ENCODE data around the gene PLD1. TPM values are rescaled to one million over a fixed set of nuclear protein-coding genes. Genes with fewer than 3 reads are reported as not detected.
A peak's percentile ranks its signal among the peaks of the same experiment; 100 is the strongest.

PLD1 gene
- total RNA-seq, 6 donors from 2014 or later: 11.2 to 47.1 (median 15.6) TPM

DNA sequence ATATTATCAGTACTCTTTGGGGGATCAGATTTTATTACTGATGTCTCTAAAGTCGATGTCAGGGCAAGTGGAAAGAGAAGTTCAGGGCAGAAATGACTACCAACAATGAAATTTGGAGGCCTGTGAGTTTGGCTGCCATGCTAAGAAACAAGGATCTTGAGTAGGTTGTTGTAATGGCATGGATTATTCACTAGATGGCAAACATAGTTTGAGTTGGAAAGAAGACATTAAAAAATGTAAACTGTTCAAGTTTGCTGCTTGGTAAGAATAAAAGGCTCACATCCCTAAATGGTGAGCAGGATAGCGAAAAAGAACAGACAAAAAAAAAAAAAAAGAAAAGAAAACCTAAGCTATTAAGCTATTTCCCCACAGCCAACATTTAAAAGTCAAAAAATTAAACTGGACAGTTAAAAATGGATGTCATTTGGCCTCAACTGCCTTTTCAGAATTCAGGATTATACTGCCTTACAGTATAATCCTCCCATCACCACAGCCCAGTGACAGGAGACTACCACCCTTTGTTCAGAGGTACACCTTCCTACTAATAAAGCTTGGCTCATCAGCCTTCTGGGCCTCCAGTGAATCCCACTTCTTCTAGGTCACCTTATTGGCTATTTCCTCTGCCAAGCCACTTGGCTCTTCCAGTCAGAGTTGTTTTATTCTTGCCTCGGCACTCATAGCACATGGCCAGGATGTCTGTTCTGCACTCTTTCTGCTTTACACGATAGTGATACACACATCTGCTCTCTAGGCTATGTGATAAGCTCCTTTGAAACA, 163.7 kb downstream of the PLD1 start:
- no peak overlapping the region for H3K27ac ChIP-seq
- no peak overlapping the region for H3K4me3 ChIP-seq
- WGBS, 2 donors: 43 to 46% methylated on average over 4 of the region's 4 CpGs

DNA sequence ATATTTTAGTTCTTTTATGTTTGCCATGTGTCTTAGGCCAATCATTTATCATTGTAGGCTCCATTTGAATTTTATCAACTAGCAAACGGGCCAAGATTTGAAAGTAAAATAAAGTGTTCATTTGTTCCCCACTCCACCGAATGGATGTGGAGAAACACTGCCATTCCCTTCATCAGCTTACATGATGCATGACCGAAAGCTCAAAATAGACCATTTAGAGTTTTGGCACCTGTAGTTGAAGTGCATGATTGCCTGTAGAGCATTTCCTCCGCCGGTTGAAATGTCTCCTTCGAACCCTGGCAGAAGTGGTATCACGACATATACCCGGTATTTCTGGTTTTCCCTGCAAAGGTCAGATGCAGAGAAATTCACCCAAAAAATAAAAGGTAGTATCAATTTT, 165.6 kb downstream of the PLD1 start:
- H3K27ac ChIP-seq: no peak overlapping the region
- 92 to 93% methylated on average over 8 of the region's 8 CpGs for WGBS, 2 donors

More for the DNA sequence above, 163.7 kb downstream of the PLD1 start:
- TF ChIP-seq POLR2AphosphoS5 (IDR thresholded peaks at IDR 0.05) (no peak), POLR2A (IDR thresholded peaks at IDR 0.05) (no peak), EP300 (IDR thresholded peaks at IDR 0.05) (no peak)
- TF ChIP-seq, protein P1, sequence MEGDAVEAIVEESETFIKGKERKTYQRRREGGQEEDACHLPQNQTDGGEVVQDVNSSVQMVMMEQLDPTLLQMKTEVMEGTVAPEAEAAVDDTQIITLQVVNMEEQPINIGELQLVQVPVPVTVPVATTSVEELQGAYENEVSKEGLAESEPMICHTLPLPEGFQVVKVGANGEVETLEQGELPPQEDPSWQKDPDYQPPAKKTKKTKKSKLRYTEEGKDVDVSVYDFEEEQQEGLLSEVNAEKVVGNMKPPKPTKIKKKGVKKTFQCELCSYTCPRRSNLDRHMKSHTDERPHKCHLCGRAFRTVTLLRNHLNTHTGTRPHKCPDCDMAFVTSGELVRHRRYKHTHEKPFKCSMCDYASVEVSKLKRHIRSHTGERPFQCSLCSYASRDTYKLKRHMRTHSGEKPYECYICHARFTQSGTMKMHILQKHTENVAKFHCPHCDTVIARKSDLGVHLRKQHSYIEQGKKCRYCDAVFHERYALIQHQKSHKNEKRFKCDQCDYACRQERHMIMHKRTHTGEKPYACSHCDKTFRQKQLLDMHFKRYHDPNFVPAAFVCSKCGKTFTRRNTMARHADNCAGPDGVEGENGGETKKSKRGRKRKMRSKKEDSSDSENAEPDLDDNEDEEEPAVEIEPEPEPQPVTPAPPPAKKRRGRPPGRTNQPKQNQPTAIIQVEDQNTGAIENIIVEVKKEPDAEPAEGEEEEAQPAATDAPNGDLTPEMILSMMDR (IDR thresholded peaks at IDR 0.05): peak; percentile 31 to 65 (median 49)
- DNase-seq (no peak), ATAC-seq (ENCODE audit: low FRiP score in 2 of 2) (peak in 1 of 2 donors; percentile 71)
- Histone ChIP-seq H3K9me3 (no peaks in the 10 kb centered on the region), H3K27me3 (no peaks in the 10 kb centered on the region), H3K36me3 (peaks cover 0 to 7% (median 0%) of the 10 kb centered on the region in 4 donors), H3K4me1 (peaks cover 0 to 10% (median 0%) of the 10 kb centered on the region in 4 donors)

DNA sequence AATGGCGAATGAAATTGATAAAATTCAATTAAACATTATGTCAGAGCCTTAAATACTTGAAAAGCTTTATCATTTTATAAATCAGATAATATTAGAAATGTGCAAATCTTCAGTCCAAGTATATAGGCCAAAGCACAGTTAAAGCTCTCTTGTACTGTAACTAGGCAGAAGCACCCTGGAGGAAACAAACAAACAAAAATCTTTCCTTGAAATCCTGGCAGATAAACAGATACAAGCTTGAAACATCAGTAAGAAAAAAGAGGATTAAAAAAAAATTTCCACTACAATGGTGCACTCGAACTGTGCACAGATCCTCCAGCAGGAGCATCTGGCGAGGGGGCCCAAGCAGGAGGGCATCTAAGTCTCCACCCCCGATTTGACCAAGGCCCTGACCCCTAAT, 166.6 kb downstream of the PLD1 start:
- ATAC-seq (ENCODE audit: low FRiP score in 2 of 2): no peak
- H3K27ac ChIP-seq: no peak overlapping the region
- no peaks in the 10 kb centered on the region for H3K9me3 ChIP-seq
- H3K36me3 ChIP-seq: peaks cover 0 to 10% (median under 1%) of the 10 kb centered on the region in 4 donors
- 87 to 88% methylated on average over 4 of the region's 4 CpGs for WGBS, 2 donors
- no peak overlapping the region for H3K4me3 ChIP-seq
- no peak for DNase-seq
- TF ChIP-seq, protein P1 (IDR thresholded peaks at IDR 0.05): no peak
- TF ChIP-seq POLR2A (IDR thresholded peaks at IDR 0.05) (no peak), EP300 (IDR thresholded peaks at IDR 0.05) (no peak), POLR2AphosphoS5 (IDR thresholded peaks at IDR 0.05) (no peak)
- no peaks in the 10 kb centered on the region for H3K4me1 ChIP-seq
- no peaks in the 10 kb centered on the region for H3K27me3 ChIP-seq

More for the DNA sequence above, 165.6 kb downstream of the PLD1 start:
- DNase-seq: no peak
- H3K4me1 ChIP-seq: no peaks in the 10 kb centered on the region
- no peak overlapping the region for H3K4me3 ChIP-seq
- H3K27me3 ChIP-seq: no peaks in the 10 kb centered on the region
- no peak for ATAC-seq (ENCODE audit: low FRiP score in 2 of 2)
- H3K9me3 ChIP-seq: no peaks in the 10 kb centered on the region
- peaks cover 0 to 10% (median 0%) of the 10 kb centered on the region in 4 donors for H3K36me3 ChIP-seq
- TF ChIP-seq POLR2A (IDR thresholded peaks at IDR 0.05) (no peak), EP300 (IDR thresholded peaks at IDR 0.05) (no peak), POLR2AphosphoS5 (IDR thresholded peaks at IDR 0.05) (no peak)

DNA sequence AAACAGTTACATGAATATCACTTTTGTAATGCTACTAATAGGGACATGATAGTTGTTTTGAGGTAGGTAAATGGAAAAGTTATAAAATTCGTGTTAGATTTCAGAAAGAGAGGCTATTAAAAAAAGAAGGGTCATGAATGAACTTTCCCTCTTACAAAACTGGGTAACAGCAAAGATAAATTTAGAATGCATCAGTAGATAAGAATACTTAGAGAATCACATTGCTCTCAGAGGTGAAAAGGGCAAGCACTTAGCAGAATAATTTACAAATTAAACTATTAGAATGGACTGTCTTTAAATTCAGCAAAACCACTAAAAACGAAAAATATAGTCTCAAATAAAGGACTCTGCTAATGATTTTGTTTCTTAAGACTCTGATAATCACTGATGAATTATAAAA, 167.2 kb downstream of the PLD1 start:
- 73 to 76% methylated on average over 2 of the region's 2 CpGs for WGBS, 2 donors
- no peak for DNase-seq
- Histone ChIP-seq H3K27me3 (no peaks in the 10 kb centered on the region), H3K4me1 (no peaks in the 10 kb centered on the region), H3K27ac (no peak overlapping the region), H3K36me3 (peaks cover 0 to 10% (median 2%) of the 10 kb centered on the region in 4 donors), H3K4me3 (no peak overlapping the region), H3K9me3 (no peaks in the 10 kb centered on the region)
- no peak for TF ChIP-seq EP300 (IDR thresholded peaks at IDR 0.05)
- TF ChIP-seq POLR2A (IDR thresholded peaks at IDR 0.05): no peak
- no peak for TF ChIP-seq POLR2AphosphoS5 (IDR thresholded peaks at IDR 0.05)
- TF ChIP-seq, protein P1 (IDR thresholded peaks at IDR 0.05): no peak
- no peak for ATAC-seq (ENCODE audit: low FRiP score in 2 of 2)

DNA sequence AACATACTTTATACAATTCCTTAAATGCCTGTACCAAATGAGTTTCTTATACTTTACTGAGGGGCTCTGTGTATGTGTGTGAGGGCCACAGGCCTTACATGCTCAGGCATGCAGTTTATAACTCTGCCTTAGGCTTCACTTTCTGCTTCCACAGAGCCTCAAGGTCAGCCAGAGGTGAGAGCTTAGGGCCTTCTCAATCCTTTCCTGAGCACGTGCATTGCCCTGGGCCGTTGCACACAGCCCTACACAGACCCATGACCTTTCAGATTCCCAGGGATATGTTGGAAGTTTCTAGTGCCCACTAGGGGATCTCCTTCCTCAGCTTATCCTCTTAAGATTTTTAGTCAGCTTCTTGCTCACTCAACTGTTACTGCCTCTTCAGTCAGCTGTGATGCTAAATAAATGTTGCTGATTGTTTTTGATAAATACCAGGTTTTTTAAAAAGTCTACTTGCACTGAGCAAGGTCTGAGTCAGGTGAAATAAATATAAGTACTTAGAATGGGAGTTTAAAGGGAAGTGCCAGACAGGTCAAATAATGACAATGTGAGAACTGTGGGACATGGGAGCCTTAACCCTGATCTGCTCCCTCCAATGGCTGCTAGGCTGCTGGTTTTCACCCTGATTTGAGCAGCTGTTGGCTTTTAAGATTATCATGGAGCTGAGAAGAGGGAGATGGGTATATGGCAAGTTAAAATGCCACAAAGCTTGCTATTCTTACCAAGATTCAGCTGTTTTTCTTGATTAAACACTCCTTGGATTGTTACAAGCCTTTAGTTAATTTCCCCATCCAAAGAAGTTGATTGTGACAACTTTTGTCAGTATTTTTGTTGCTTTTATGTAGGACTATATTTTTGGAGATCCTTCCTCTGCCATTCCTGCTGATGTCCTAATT, 169.5 kb downstream of the PLD1 start:
- ATAC-seq (ENCODE audit: low FRiP score in 2 of 2) (peak in 1 of 2 donors; percentile 15), DNase-seq (no peak)
- H3K4me1 ChIP-seq: no peaks in the 10 kb centered on the region
- H3K27ac ChIP-seq: no peak overlapping the region
- TF ChIP-seq, protein P1 (IDR thresholded peaks at IDR 0.05): no peak
- TF ChIP-seq EP300 (IDR thresholded peaks at IDR 0.05) (no peak), POLR2AphosphoS5 (IDR thresholded peaks at IDR 0.05) (no peak)
- H3K27me3 ChIP-seq: no peaks in the 10 kb centered on the region
- H3K36me3 ChIP-seq: peaks cover 0 to 10% (median 2%) of the 10 kb centered on the region in 4 donors
- H3K4me3 ChIP-seq: no peak overlapping the region
- 60 to 62% methylated on average over 2 of the region's 2 CpGs for WGBS, 2 donors
- H3K9me3 ChIP-seq: no peaks in the 10 kb centered on the region
